HUES64 (cell line): ENCODE measurements around the gene GNG12.
A peak's percentile ranks its signal among the peaks of the same experiment; 100 is the strongest.

Experiments used
- H3K27ac ChIP-seq: 2 replicates; pipeline ENCODE4 v1.7.0; 2013; ENCODE audit warnings: low read depth, low read length, inconsistent platforms
- H3K27me3 ChIP-seq: 2 replicates; pipeline ENCODE4 v1.6.1; 2013; ENCODE audit warnings: mild to moderate bottlenecking, low read length; ENCODE audit not compliant: insufficient read depth
- H3K36me3 ChIP-seq: 2 replicates; pipeline ENCODE4 v1.6.1; 2013; ENCODE audit warnings: mild to moderate bottlenecking, low read length; ENCODE audit not compliant: insufficient read depth
- H3K4me1 ChIP-seq: 2 replicates; pipeline ENCODE4 v1.6.1; 2013; ENCODE audit warnings: mild to moderate bottlenecking, low read length, moderate library complexity; ENCODE audit not compliant: insufficient read depth
- H3K4me3 ChIP-seq: 2 replicates; pipeline ENCODE4 v1.5.1; 2013; ENCODE audit warnings: mild to moderate bottlenecking, low read length, moderate library complexity
- H3K9ac ChIP-seq: 2 replicates; pipeline ENCODE4 v1.6.1; 2013; ENCODE audit warnings: mild to moderate bottlenecking, low read depth, low read length
- H3K9me3 ChIP-seq: 2 replicates; pipeline ENCODE4 v1.6.1; 2013; ENCODE audit warnings: low read depth, low read length; ENCODE audit not compliant: insufficient read depth
- WGBS: fragments of 150-250, 120-280 bp; methylation state at CpG from one replicate; pipeline ENCODE4 v1.1.7; 2013; ENCODE audit warnings: missing lambda C conversion rate; 5-methylcytosine and 5-hydroxymethylcytosine counted together

The GNG12 gene

GRCh38 chr1:67715819-67716218 lies 117.4 kb downstream of the GNG12 start:
- H3K27me3 ChIP-seq = no peaks in the 10 kb centered on the region
- no peak overlapping the region for H3K9ac ChIP-seq
- peaks cover 5% of the 10 kb centered on the region; the same call in 1 of the 2 replicates for H3K4me1 ChIP-seq
- H3K36me3 ChIP-seq = no peaks in the 10 kb centered on the region
- no peak overlapping the region for H3K4me3 ChIP-seq
- WGBS = 89% methylated on average over 2 of the region's 2 CpGs
- H3K27ac ChIP-seq = no peak overlapping the region
- no peaks in the 10 kb centered on the region for H3K9me3 ChIP-seq

- WGBS = 95% methylated on average over 6 of the region's 6 CpGs
- Histone ChIP-seq H3K27ac (no peak overlapping the region), H3K27me3 (no peaks in the 10 kb centered on the region), H3K9me3 (no peaks in the 10 kb centered on the region), H3K4me3 (no peak overlapping the region), H3K36me3 (no peaks in the 10 kb centered on the region), H3K9ac (no peak overlapping the region), H3K4me1 (peaks cover 4% of the 10 kb centered on the region; the same call in 1 of the 2 replicates)
Measured at GRCh38 chr1:67713057-67713846, 120.0 kb downstream of the GNG12 start.

- no peak overlapping the region for H3K27ac ChIP-seq
- H3K4me3 ChIP-seq = no peak overlapping the region
- no peak overlapping the region for H3K9ac ChIP-seq
Measured at GRCh38 chr1:67711855-67712212, 121.4 kb downstream of the GNG12 start.

GRCh38 chr1:67711158-67711854 lies 122.0 kb downstream of the GNG12 start:
- no peak overlapping the region for H3K4me3 ChIP-seq
- H3K9me3 ChIP-seq = no peaks in the 10 kb centered on the region
- H3K4me1 ChIP-seq = peaks cover 4% of the 10 kb centered on the region; the same call in 1 of the 2 replicates
- H3K27me3 ChIP-seq = no peaks in the 10 kb centered on the region
- no peaks in the 10 kb centered on the region for H3K36me3 ChIP-seq
- 92% methylated on average over 6 of the region's 7 CpGs for WGBS
- H3K9ac ChIP-seq = no peak overlapping the region
- no peak overlapping the region for H3K27ac ChIP-seq

More at GRCh38 chr1:67711855-67712212, 121.4 kb downstream of the GNG12 start:
- Histone ChIP-seq H3K9me3 (no peaks in the 10 kb centered on the region), H3K36me3 (no peaks in the 10 kb centered on the region), H3K27me3 (no peaks in the 10 kb centered on the region), H3K4me1 (peaks cover 4% of the 10 kb centered on the region; the same call in 1 of the 2 replicates)
- WGBS = 80% methylated on average over 2 of the region's 2 CpGs

GRCh38 chr1:67710417-67710816 lies 122.8 kb downstream of the GNG12 start:
- Histone ChIP-seq H3K9ac (no peak overlapping the region), H3K4me3 (no peak overlapping the region), H3K9me3 (no peaks in the 10 kb centered on the region), H3K4me1 (peaks cover 4% of the 10 kb centered on the region; the same call in 1 of the 2 replicates), H3K27ac (no peak overlapping the region), H3K27me3 (no peaks in the 10 kb centered on the region), H3K36me3 (no peaks in the 10 kb centered on the region)
- 89% methylated on average over 5 of the region's 5 CpGs for WGBS

- Histone ChIP-seq H3K4me3 (no peak overlapping the region), H3K9ac (no peak overlapping the region), H3K9me3 (no peaks in the 10 kb centered on the region), H3K27me3 (no peaks in the 10 kb centered on the region), H3K27ac (no peak overlapping the region), H3K36me3 (no peaks in the 10 kb centered on the region), H3K4me1 (peaks cover 1% of the 10 kb centered on the region; the same call in 1 of the 2 replicates)
- 94% methylated on average over 8 of the region's 8 CpGs for WGBS
Measured at GRCh38 chr1:67708606-67709005, 124.7 kb downstream of the GNG12 start.

- no peak overlapping the region for H3K9ac ChIP-seq
- no peak overlapping the region for H3K4me3 ChIP-seq
- WGBS = 97% methylated on average over 10 of the region's 10 CpGs
- H3K36me3 ChIP-seq = no peaks in the 10 kb centered on the region; the same call in 1 of the 2 replicates
- H3K27ac ChIP-seq = no peak overlapping the region
- no peaks in the 10 kb centered on the region for H3K27me3 ChIP-seq
- peaks cover 8% of the 10 kb centered on the region for H3K4me1 ChIP-seq
- H3K9me3 ChIP-seq = no peaks in the 10 kb centered on the region
Measured at GRCh38 chr1:67705735-67706453, 127.4 kb downstream of the GNG12 start.

- H3K4me3 ChIP-seq = no peak overlapping the region
- no peak overlapping the region for H3K9ac ChIP-seq
- no peak overlapping the region for H3K27ac ChIP-seq
- H3K9me3 ChIP-seq = no peaks in the 10 kb centered on the region
- H3K4me1 ChIP-seq = peaks cover 11% of the 10 kb centered on the region
- no peaks in the 10 kb centered on the region; the same call in 1 of the 2 replicates for H3K36me3 ChIP-seq
- no peaks in the 10 kb centered on the region for H3K27me3 ChIP-seq
- 85% methylated on average over 3 of the region's 3 CpGs for WGBS
Measured at GRCh38 chr1:67704351-67704750, 128.9 kb downstream of the GNG12 start.

- H3K27ac ChIP-seq = no peak overlapping the region
- WGBS = 89% methylated on average over 2 of the region's 2 CpGs
- no peaks in the 10 kb centered on the region for H3K9me3 ChIP-seq
- no peak overlapping the region for H3K4me3 ChIP-seq
- peaks cover 13% of the 10 kb centered on the region for H3K4me1 ChIP-seq
- H3K9ac ChIP-seq = no peak overlapping the region
- H3K27me3 ChIP-seq = no peaks in the 10 kb centered on the region
- H3K36me3 ChIP-seq = no peaks in the 10 kb centered on the region; the same call in 1 of the 2 replicates
Measured at GRCh38 chr1:67701876-67702275, 131.4 kb downstream of the GNG12 start.

- no peaks in the 10 kb centered on the region for H3K9me3 ChIP-seq
- H3K27ac ChIP-seq = peak overlapping the region; percentile 15
- H3K4me3 ChIP-seq = no peak overlapping the region; the same call in 1 of the 2 replicates
- peaks cover 13% of the 10 kb centered on the region for H3K4me1 ChIP-seq
- H3K36me3 ChIP-seq = no peaks in the 10 kb centered on the region; the same call in 1 of the 2 replicates
- no peak overlapping the region for H3K9ac ChIP-seq
- H3K27me3 ChIP-seq = no peaks in the 10 kb centered on the region
- 28% methylated on average over 8 of the region's 8 CpGs for WGBS
Measured at GRCh38 chr1:67700692-67701410, 132.4 kb downstream of the GNG12 start.
